ENCODE results near the gene B2M. TPM values are rescaled to one million over a fixed set of nuclear protein-coding genes. Genes with fewer than 3 reads are reported as not detected.

Gene B2M
- total and polyA plus RNA-seq, 2 of the 8 experiments (the other 6 are each of a cell fraction or from before 2014, with no cell fraction given), result 78.9 to 907 TPM

DNA sequence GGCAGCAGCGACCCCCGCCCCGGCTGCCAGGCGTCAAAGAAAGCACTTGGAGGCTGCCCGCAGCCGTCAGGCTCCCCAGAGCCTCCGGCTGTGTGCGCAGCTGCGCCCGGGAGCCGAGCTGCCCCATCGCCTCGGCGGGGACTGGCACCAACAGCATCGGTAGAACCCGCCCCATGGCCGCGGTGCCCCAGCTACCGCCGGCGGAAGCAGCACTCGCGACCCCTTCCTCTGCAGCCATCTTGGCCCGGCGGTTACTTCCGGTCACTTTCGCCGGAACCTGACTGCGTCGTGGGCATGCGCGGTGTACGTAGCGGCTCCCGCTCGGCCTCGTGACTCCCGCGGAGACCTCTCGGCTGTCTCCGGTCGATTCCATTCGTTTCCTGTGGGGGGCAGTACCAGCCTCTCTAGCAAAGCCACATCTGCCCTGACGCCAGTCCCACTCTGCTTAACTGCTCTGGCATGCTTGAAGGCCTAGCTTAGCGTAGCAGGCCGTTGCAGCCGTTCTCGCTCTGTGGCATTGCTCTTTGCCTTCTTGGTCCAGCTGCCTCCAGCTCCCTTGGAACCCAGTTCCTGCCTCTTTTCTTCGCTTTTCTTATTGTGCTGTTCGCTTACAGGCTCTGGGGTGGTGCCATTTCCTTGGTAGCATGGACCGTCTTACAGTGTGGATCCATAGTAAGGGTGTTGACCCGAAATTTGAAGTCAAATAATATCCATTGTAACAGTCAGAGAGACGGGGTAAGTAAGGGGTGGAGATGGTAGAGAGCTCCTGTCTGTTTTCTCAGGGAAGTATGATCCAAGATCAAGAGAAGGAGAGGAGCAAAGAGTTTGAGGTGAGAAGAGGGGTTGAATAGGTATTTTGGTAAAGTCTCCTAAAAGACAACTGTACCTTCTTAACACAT, 47.7 kb upstream of the B2M start, which contains the start of gene SPG11:
SPG11 (minus strand) TSS at position 253 of the 899 bp plus-strand sequence; CDS start at position 238, 15 bp downstream.
- Histone ChIP-seq H3K27me3 (replicated peaks in 1 of 4; ENCODE audit: control insufficient read depth in 3 of 4, extremely low read depth in 1 of 4, insufficient read depth in 3 of 4, low read length in 3 of 4) (no peaks in the 10 kb centered on the region), H3K9me3 (ENCODE audit: insufficient read depth in 2 of 2, low read depth in 1 of 2, low read length in 1 of 2) (no peaks in the 10 kb centered on the region), H2AFZ (ENCODE audit: low read length) (peak within 1 kb of the TSS; percentile 98), H3K4me1 (replicated peaks in 1 of 4; ENCODE audit: control insufficient read depth in 3 of 4, insufficient read depth in 4 of 4, low read length in 3 of 4) (peaks cover 0 to 1% (median 0%) of the 10 kb centered on the region in 4 experiments; a peak in 3 of 7 replicates), H2BK12ac (ENCODE audit: low read depth, low read length) (peak within 1 kb of the TSS; percentile 70), H3K4me2 (ENCODE audit: insufficient read depth in 1 of 2, low read depth in 2 of 2, low read length in 2 of 2) (peak within 1 kb of the TSS; percentile 80 to 85), H3K14ac (ENCODE audit: insufficient read length) (no peak within 1 kb of the TSS), H3K18ac (ENCODE audit: extremely low read depth, low read length) (peak within 1 kb of the TSS; percentile 44), H2BK5ac (ENCODE audit: low read depth, low read length) (peak within 1 kb of the TSS; percentile 71; the same call in 1 of the 2 replicates), H3K79me2 (ENCODE audit: control insufficient read depth in 1 of 2, insufficient read depth in 2 of 2, low read length in 2 of 2) (peaks cover 0 to 9% of the 10 kb centered on the region in 2 experiments; a peak in 2 of 4 replicates), H4K5ac (ENCODE audit: insufficient read length, low read depth, low read length) (peak within 1 kb of the TSS; percentile 64), H3K56ac (replicated peaks; ENCODE audit: insufficient read length, low read depth, low read length) (no peak within 1 kb of the TSS), H3K23ac (ENCODE audit: insufficient read length) (no peak within 1 kb of the TSS), H4K20me1 (replicated peaks in 1 of 2; ENCODE audit: control insufficient read depth in 1 of 2, insufficient read depth in 2 of 2, low read length in 2 of 2) (no peaks in the 10 kb centered on the region), H3K27ac (ENCODE audit: low read depth, low read length) (peak within 1 kb of the TSS; percentile 82), H3K79me1 (ENCODE audit: low read depth, low read length) (no peaks in the 10 kb centered on the region), H3K23me2 (ENCODE audit: low read depth, low read length) (peaks cover 2% of the 10 kb centered on the region), H4K8ac (ENCODE audit: extremely low read depth, insufficient read depth, low read length) (peak within 1 kb of the TSS; percentile 92), H3K36me3 (ENCODE audit: control insufficient read depth in 2 of 4, insufficient read depth in 4 of 4, low read length in 3 of 4) (peaks cover 0 to 13% (median 6%) of the 10 kb centered on the region in 4 experiments; a peak in 5 of 8 replicates), H2BK120ac (replicated peaks; ENCODE audit: low read depth, low read length) (peak within 1 kb of the TSS; percentile 60), H4K91ac (replicated peaks; ENCODE audit: insufficient read length, low read length) (peak within 1 kb of the TSS; percentile 76), H3K4me3 (ENCODE audit: extremely low read depth in 1 of 4, insufficient read depth in 2 of 4, low read depth in 3 of 4, low read length in 4 of 4) (peak within 1 kb of the TSS; percentile 53 to 94 (median 88)), H2BK15ac (ENCODE audit: low read length) (peak within 1 kb of the TSS; percentile 67), H3K4ac (replicated peaks; ENCODE audit: insufficient read length, low read depth, low read length) (peak within 1 kb of the TSS; percentile 96), H2AK5ac (ENCODE audit: low read depth, low read length) (no peak within 1 kb of the TSS), H3K9ac (replicated peaks in 1 of 4; ENCODE audit: extremely low read depth in 1 of 4, low read depth in 3 of 4, low read length in 3 of 4) (peak within 1 kb of the TSS; percentile 43 to 85 (median 81)), H2BK20ac (ENCODE audit: low read length) (no peak within 1 kb of the TSS)
- ChIA-PET POLR2A (ENCODE audit: partially characterized antibody) (interaction anchor here (0.8 to 3.0 kb wide), 15 partner anchors 10 to 127 kb away, joined by 3 to 20 read pairs (median 5); partner anchors contain the start of genes B2M, EIF3J and PATL2), CTCF (ENCODE audit: partially characterized antibody) (interaction anchor here (0.7 to 6.5 kb wide), 30 partner anchors 10 to 145 kb away, joined by 3 to 87 read pairs (median 4); partner anchors contain the start of genes B2M, PATL2 and TRIM69)
- DNase-seq (ENCODE audit: low read depth in 1 of 2, low spot score in 2 of 2) (peak; percentile 98 to 99), FAIRE-seq (peak; percentile 75)
- WGBS, 2 experiments (ENCODE audit: extremely low coverage in 1 of 2, insufficient coverage in 1 of 2, insufficient read length in 1 of 2, insufficient replicate concordance in 2 of 2, low coverage in 1 of 2, low lambda C conversion rate in 2 of 2, missing lambda C conversion rate in 1 of 2), result 11% methylated on average over 53 of the region's 53 CpGs; no CpG with 5 or more reads in 1 of the 2 experiments
- TF ChIP-seq USF2 (IDR thresholded peaks at IDR 0.05; ENCODE audit: low read length) (peak; percentile 77), HDAC2 (IDR thresholded peaks at IDR 0.05; ENCODE audit: borderline replicate concordance in 1 of 2, low read depth in 2 of 2, low read length in 2 of 2) (no peak), ATF2 (IDR thresholded peaks at IDR 0.05; ENCODE audit: low read length) (no peak), TAF7 (optimal IDR thresholded peaks at IDR 0.05; ENCODE audit: borderline replicate concordance, low read depth, low read length) (peak; percentile 78), MAFK (IDR thresholded peaks at IDR 0.05; ENCODE audit: low read depth, low read length) (no peak)
- TF ChIP-seq, protein P1, sequence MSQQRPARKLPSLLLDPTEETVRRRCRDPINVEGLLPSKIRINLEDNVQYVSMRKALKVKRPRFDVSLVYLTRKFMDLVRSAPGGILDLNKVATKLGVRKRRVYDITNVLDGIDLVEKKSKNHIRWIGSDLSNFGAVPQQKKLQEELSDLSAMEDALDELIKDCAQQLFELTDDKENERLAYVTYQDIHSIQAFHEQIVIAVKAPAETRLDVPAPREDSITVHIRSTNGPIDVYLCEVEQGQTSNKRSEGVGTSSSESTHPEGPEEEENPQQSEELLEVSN (IDR thresholded peaks at IDR 0.05), result peak; percentile 84

Data from H1 (cell line).